Measurements from ENCODE around the gene PEDS1.
"Not testable (repeated sequence)": the region's sequence is repeated elsewhere in the genome, so short reads cannot be mapped to it uniquely, and the experiment has no call there.

The PEDS1 gene

DNA sequence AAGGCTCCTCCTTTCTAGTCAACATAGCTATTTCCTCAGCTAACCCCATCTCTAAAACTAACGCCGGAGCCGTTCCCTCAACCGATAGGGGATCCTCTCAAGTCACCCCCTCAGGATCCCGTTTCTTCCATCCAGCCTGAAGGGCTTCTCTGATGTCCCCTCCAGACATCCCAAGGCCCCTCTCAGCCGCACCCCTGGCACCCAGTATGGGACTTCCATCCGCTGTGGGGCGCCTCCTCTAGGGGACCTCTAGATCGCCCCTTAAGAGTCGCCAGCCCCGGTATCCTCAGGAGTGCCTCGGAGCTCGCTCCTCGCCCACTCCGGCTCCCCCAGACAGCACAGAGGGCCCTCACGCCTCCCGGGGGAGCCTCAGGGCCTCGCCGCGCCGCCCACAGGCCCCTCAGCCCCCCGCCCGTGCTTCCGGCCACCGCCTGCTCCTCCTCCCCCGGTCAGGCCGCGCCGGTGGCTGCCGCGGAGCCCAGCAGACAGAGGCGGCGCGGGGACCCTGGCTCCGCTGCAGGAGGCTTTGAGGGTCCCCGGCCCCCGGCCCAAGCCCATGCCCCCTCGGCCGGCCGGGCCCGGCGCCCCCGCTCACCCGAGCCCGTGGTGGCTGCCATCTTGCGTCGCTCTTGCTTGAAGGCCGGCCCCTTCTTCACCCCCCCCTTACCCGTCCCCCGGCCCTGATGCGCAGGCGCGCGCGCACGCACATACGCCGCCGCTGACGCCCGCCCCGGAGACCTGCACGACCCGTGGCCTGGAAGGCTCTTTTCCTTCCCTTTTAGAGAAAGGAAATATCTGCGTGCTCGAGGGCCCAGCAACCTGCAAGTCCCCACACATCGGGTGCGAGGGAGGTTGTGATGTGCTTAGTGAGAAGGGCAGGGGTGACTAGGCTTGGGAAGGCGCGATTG, 40.8 kb downstream of the PEDS1 start, which contains the start of gene UBE2V1:
UBE2V1 (minus strand) TSS at position 639 of the 908 bp plus-strand sequence; CDS start at position 617, 22 bp downstream.
- DNase-seq, result peak; percentile 81

DNA sequence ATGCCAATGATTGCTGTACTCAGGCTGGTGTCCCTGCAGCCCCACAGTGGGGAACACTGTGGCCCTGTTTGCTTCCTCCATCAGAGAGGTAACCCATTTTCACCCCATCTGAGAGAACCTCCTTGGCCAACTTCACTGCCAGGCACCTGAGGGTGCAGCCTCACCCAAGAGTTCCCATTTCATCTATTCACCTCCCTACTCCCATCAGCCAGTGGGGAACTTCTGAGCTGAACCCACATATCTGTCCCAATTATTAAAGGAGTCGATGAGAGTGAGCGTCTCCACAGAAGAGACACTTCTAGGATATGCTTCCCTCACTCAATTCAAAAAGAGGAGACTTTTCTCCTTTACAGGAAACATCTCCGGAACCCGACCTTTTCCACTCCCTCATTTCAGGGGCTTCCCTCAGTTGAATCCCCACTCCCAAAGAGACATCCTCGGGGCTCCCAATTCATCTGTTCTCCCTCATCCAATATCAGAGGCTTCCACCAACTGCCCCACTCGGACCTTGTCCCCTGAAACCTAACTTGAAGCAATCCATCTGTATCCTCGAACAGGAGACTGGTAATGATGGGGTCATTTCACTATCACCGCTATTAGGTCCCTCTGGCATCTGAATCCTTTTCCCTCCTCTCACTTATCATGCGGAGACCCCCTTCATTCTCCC, 41.6 kb downstream of the PEDS1 start:
- DNase-seq, result no peak

DNA sequence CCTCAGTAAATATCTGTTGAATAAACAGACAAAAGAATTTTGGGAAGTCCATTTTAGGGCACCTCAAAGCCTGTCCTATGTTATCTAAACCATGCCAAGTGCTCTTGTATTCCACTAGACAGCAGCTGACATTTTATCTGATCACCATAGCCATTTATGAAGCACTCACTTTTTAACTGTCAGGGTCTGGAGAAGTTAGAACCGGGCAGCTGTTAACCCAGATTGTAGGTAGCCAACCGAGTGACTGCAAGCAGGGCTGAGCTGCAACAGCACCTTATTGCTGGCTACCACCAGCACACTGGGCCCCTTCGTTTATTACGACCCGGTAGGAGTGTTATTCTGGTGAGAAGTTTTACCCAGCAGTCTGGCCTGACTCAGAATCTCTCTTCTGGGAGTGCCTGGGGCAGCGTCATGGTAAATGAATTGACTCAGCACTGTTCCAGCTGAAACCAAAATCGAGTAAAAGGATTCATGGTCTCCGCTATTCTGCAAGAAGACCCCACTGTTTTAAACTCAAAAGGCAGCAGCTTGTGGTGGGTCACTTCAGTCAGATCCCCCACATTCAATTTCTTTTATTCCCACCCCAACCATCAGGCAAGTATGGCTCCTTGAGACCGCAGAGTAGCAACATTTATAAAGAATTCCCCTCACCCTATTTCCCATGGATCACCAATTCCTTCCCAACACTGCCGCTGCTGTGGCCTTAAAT, 42.2 kb downstream of the PEDS1 start:
- peak; percentile 44 for DNase-seq

DNA sequence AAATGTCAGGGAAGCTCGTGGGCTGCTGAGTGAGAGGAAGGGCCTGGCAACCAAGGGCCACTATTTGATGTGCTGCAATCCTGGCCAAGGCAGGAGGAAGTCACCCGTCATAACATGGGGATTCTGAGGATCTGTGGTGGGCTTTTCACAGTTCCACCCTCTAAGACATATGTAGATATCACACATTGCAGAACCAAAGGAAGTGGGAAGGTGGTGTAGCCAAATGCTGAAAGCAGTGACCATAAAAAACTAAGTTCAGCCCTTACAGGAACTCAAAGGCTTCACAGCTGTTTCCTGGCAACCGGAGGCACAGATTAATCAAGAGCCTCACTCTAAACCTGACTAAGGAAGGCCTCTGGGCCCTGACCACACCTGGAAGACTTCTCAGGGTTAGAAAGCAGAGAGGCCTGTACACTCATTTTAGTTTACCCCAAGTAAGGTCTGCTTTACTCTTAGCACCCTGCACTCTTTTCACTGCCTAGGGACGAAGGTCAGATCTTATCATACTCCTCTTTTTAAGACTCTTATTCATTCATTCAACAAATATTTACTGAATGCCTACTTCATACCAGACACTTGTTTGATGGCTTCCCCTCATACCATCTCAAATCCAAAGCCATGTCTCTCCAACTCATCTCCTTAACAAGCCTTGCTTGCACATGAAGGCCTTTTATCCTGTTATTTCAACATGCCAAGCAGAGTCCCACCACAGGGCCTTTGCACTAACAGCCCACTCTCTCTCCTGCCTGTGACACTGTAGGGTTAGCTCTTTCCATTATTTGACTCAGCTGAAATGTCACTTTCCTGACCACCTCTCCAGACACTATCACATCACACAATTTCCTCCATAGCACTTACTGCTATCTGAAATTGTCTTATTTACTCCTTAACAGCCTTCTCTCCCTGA, 43.1 kb downstream of the PEDS1 start:
- DNase-seq, result peak; percentile 31

DNA sequence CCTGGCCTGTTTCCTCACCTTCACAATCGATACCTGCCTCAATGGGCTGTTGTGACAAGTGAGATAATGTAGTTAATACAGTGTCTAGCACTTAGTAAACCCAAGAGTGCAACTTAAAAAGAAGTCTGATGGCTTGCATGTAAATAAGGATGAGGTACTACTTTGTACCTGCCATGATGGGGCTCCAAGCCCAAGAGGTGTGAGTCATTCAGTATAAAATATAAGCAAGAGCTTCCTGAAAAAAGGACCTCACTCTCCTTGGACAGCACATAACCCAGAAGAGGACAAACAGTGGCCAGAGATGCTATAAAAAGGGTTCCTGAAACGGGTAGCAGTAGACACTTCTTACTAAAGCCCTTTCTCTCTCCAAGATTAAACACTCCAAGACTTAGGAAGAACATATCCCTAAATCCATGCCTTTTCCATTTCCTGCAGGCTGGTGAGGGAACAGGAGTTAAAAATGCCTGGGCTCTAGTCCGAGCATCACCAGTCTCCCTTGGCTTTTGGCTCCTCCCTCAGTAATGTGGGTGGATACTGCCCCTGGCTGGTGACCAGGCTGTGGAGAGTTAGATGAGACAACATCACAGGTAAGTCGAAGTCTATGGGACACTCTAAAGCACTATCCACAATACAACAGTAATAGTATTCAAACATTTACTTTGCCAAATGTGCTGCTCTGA, 44.8 kb downstream of the PEDS1 start:
- no peak for DNase-seq

DNA sequence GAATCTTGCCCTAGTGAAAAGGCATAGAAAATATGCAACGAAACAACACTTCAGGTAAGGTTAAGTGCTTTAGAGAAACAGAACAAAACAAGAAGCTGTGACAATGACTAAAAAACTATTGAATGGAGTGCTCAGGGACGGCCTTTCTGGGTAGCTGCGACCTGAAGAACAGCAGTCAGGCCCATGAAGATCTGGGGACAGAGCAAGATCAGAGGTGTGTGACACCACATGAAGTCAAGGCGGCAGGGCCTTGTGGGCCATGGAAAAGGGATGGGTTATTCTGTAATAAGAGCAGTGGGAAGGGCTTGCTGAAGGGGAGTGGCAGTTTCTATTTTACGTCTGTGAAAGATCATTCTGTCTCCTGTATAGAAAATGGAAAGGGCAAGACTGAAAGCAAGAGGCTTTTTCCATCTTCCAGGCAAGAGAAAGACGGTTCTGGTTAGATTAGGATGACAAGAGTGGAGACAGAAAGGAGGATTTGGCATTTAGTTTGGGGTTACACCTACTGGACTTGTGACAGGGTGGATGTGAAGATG, 45.7 kb downstream of the PEDS1 start:
- no peak for DNase-seq

DNA sequence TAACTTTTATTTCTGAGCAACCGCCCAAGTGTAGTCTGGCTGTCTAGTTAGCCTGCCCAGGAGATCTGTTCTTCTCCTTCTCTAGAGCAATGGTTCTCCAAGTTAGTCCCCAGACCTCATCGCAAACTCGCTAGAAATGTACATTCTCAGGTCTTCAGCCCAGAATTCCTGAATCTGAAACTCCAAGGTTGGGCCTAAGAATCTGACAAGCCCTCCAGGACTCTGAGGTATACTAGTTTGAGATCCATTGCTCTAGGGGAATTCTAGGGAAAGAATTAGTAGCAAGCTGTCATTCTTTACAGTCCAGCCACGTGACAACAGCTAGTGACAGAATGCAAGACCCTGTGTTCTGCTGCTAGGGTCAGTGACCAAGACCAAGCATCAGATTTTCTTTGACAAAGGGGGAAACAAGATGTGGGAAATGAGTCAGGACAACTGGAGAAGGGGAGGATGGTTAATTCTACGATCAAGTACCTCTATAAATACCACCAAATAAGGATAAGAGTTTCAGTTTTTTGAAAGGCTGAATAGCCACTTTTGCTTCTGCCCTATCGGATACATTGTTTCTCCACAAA, 46.4 kb downstream of the PEDS1 start:
- no peak for DNase-seq

DNA sequence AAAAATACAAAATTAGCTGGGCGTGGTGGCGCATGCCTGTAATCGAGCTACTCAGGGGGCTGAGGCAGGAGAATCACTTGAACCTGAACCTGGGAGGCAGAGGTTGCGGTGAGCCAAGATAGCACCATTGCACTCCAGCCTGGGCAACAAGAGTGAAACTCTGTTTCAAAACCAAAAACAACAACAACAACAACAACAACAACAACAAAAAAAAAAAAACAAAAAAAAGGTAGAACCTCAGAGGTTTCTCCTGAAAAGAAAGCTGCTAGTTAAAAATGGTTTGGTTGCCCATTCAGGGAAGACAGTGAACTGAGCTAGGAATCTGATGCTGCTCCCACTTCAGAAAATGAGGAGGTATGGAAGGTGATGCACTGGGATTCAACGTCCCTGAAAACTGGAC, 46.9 kb downstream of the PEDS1 start:
- DNase-seq, result not testable (repeated sequence)

Measured in fibroblast of upper back skin (primary cell).